Urothelium cell line (cell line): ENCODE data around the gene RAB31.

Experiments used
- DNase-seq: peaks from one replicate; pipeline ENCODE4 v3.0.0; 2011; ENCODE audit warnings: low spot score, mixed read lengths
- FAIRE-seq: peaks from 2 replicates; lab custom pipeline; 2011; peaks lifted over from hg19 to GRCh38; lab: Jason Lieb, UNC

Gene RAB31

DNA sequence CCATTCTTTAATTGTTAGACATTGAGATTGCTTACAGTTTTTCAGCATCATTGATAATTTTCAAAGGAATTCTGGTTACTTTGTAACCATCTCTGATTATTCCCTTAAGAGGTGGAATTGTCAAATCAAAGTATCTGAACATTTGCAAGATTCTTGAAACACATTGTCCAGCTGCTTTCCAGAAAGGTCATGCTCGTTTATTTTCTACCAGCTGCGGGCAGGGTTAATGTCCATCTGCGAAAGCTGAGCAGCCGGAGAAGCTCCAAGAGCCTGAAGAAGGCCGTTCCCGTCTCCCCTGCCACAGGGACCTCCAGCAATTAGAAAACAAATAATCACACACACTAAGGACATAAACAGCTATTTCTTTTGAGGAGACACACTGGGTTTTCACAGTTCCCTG lies 101.6 kb downstream of the RAB31 start:
- DNase-seq, result no peak
- FAIRE-seq, result no peak

DNA sequence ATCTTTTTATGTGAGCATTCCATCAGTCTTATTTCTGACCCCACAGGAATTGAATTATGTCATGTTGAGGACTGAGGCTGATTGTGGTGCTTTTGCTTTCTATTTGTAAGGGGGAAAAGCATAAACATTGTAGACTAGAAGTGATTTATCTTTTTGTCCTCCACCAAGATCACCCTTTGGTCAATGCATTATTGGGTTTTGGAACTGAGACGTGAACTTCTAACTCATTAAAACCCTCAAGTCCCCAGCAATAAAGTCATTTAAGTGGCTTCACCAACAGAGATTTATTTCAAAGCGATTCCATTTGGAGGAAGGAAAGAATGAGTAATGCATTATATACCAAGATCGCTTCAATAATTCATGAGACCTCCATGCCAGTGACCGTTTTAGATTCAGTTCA lies 102.2 kb downstream of the RAB31 start:
- DNase-seq (no peak), FAIRE-seq (no peak)

DNA sequence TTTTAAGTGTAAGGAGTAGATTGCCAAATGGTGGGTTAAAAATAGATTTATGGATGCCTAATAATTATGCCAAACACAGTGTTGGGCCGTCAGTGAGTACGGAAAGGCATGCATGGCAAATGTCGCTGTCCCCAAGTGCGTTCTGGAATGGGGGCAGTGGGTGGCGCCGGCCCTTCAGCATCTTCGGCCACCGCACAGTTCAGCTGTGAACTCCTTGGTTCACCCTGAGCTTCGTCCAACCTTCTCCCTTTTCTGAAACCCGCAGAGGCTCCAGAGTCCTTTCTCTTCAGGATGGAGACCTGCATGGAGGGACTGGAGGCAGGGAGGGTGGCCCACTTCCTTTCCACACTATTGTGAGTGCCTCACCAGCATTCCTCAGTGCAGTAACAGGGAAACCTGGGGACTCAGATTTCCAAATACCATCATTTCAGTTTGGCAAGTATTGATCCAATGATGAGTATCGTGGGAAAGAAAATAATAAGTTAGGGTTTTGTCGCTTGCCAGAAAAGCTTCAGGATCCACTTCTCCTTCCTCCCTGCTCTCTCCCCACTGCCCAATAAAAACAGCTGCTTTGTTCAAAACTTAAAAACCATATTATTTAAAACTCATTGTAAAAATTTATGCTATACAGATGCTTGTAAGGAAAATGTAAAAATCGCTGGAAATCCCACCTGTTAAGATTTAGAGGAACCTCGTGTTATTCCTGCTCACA lies 103.0 kb downstream of the RAB31 start:
- FAIRE-seq, result no peak
- no peak for DNase-seq

DNA sequence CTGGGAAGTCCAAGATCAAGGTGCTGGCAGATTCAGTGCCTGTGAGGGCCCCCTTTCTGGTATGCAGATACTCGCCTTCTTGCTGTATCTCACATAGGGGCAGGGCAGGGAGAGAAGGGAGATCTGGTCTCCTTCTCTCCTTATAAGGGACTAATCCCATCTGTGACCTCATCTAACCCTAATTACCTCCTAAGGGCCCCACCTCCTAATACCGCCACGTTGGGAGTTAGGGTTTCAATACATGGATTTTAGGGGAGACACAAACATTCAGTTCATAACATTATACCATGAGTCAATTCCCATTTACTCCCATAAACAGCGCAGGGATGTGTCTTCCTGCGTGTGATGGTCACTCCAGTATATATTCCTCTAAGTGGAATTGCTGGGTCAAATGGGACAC lies 103.9 kb downstream of the RAB31 start:
- FAIRE-seq (no peak), DNase-seq (no peak)

DNA sequence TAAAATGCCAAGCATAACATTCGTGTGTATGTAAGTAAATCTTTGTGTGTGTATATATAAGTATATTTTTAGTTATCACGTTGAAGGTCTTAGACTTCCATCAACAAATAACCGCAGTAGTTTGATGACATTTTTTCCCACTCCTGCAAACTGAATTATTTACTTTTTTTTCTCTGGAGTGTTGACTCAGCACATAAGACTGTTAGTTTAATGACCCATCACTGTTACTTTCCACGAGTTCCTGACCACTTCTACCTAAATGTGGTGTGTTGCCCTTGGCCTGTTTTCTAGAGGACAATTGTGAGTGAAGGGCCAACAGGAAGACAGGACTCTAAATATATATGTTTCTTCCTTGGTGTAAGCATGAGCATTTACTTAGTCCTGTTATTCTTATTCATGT lies 106.3 kb downstream of the RAB31 start:
- peak; percentile 73 for DNase-seq
- FAIRE-seq, result no peak

DNA sequence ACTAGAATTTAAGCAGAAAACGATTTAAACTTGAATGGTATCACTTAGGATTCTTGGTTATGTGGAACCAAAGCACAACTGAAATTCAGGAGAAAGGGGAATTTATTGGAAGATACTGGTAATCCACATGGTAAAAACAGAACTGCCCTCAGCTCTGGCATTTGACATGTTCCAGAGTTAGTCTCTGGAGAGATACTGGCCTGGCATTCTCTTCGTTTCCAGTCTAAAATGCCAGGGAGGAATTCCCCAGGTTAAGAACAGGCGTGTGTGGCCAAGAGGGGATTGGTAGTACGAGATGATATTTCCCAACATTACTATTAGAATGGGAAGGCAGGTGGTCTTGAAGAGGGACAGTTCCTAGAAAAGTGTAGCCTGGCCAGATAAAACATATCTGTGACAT lies 109.2 kb downstream of the RAB31 start:
- no peak for DNase-seq
- FAIRE-seq, result peak; percentile 37

DNA sequence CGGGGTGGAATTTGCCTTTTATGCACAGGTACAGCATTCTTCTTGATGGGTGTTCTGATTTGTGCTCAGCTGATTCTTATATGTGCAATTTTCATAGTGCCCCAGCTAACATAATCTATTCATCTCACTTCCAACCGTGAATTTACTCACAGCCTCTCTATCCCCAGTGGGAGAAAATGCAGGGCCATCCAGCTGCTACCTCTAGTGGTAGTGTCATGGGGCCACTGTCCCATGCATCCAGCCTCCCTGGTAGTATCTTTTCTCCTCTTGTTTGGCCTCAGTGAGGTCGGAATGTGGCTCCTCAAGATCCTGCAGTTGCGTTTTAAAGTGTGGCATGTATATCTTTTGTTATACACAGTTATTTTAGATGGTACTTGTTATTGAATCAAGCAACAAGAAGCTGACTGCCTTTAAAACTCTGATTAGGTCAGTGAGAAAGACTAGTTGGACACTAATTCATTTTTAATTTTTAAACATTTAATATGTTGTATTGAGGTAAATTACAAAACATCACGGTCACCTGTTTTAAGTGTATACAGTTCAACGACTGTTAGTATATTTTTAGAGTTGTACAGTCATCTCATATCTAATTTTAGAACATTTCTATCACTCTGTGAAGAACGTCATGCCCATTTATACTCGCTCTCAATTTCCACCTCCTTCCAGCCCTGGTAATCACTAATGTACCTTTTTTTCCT lies 109.8 kb downstream of the RAB31 start:
- peak; percentile 23 for FAIRE-seq
- no peak for DNase-seq

DNA sequence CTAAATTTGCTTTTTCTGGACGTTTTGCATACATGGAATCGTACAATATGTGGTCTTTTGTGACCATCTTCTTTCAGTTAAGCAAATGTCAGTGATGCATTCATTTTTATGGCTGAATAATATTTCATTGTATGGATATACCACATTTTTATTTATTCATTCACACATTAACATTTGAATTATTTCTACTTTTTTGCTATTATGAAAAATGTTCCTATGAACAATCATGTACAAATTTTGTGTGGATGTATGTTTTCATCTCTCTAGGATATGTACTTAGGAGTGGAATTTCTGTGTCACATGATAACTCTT lies 110.3 kb downstream of the RAB31 start:
- DNase-seq, result no peak
- no peak for FAIRE-seq

DNA sequence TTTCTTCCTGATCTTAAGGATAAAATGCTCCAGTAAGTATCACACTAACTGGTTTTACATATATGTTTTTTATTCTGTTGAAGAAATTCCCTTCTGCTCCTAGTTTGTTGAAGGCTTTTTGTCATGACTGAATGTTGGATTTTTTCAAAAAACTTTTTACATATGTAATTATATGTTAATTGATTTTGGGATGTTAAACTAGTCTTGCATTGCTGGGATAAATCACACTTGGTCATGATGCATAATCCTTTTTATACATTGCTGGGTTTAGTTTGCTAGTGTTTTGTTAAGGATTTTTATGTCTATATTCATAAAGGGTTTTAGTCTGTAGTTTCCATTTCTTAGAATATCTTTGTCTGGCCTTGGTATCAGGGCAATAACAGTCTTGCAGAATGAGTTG lies 112.0 kb downstream of the RAB31 start:
- no peak for DNase-seq
- no peak for FAIRE-seq

DNA sequence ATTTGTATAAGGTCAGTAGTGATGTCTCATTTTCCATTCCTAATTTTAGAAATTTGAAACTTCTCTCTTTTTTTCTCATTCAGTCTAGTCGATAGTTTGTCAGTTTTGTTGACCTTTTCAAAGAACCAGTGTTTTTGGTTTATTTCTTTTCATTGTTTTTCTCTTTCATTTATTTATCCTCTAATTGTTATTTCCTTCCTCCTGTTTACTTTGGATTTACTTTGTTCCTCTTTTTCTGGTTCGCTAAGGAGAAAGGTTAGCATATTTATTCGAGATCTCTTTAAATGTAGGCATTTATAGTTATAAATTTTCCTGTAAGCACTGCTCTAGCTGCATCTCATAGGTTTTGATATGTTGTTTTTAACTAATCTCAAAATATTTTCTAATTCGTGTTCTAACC lies 112.6 kb downstream of the RAB31 start:
- no peak for FAIRE-seq
- DNase-seq, result no peak

DNA sequence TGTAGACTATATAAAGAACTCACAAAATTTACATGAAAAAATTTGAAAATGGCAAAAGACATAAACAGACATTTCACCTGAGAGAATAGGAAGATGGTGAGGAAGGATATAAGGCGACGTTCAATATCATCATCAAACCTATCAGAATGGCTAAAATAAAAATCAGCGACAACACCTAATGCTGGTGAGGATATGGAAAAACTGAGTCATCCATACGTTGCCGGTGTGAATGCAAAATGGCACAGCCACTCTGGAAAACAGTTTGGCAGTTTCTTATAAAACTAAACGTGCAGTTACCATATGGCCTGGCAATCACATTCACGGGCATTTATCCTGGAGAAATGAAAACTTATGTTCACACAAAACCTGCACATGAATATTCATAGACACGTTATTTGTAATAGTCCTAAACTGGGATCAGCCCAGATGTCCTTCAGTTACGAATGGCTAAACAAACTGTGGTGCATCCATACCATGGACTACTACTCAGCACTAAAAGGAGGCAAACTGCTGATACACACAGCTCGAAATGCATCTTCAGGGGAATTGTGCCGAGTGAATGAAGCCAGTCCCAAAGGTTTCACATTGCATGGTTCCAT lies 114.6 kb downstream of the RAB31 start:
- DNase-seq (no peak), FAIRE-seq (peak; percentile 79)

DNA sequence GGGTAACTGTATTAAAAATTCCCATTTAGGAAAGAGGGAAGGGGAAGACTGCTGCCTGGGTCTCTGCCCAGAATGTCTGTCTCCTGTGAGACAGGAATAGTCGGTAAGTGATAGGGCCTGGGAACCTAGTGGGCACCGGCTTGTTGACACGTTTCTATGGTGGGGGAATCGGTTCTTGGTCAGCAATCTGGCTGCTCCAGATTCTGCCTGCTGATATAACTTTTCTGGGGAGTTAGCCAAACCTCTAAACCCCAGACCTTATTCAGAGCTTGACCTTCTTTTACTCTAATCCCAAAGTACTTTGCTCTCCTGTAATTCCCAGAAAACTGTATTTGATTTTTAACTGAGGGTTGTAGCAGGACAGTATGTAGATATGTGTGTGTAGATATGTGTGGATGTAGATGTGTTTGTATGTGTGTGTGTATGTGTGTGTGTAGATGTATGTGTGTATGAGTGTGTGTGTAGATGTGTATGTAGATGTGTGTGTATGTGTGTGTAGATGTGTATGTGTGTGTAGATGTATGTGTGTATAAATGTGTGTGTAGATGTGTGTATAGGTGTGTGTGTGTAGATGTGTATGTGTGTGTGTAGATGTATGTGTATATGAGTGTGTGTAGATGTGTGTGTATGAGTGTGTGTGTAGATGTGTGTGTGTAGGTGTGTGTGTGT lies 115.8 kb downstream of the RAB31 start:
- DNase-seq (no peak), FAIRE-seq (peak; percentile 99)

DNA sequence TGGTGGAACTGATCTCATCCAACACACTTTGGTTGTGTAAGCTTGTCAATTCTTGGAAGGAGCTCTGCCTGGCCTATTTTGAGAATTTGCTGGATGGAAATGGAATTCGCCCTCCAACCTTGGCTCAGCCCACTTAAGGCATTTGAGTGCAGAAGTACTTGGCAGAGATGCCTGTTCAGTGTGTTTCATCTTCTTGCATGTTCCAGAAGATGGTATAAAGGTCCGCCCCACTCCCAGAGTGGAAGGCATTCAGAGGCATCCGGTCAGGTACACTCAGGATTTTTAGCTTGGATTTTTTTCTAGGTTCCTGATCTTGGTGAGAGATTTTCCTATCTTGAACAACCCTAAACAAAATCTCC lies 116.4 kb downstream of the RAB31 start:
- DNase-seq (no peak), FAIRE-seq (no peak)

DNA sequence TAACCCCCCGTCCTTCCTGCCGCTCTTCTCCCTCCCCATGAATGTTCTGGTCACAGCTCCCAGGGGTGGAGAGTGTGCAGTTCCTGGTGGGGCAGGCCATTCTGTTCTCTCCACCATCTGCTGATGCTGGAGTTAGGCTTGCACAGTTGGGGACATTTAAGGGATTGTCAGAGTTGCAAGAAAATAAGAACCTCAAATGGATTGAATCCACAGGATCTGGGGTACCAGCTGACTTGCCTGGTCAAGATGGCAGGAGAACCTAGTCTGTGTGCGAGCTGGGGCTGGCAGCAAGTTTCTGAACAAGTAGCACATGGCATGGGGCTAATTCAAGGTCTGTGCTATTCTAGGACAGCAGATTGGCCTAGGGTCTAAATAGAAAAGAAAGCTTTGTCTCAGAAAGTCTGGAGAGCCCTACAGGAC lies 116.9 kb downstream of the RAB31 start:
- FAIRE-seq, result no peak
- no peak for DNase-seq

DNA sequence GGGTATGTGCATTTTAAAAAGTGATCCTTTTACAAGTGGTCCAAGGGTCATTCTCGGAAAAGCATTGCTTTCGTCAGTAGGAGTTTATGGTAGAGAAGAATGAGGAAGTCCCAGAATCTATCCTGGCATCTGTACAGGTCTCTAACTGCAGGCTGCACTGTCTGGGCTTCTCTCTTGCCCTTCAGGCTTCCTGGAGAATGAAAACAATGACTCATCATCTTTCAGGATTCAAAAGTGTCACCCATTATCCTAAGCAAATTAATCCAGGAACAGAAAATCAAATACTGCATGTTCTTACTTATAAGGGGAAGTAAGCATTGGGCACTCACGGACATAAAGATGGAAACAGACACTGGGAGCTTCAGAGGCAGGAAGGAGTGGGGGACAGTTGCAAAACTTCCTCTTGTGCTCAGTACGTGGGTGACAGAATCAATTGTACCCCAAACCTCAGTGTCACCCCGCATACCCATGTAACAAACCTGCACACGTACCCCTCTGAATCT lies 117.5 kb downstream of the RAB31 start:
- FAIRE-seq (no peak), DNase-seq (peak; percentile 77)

DNA sequence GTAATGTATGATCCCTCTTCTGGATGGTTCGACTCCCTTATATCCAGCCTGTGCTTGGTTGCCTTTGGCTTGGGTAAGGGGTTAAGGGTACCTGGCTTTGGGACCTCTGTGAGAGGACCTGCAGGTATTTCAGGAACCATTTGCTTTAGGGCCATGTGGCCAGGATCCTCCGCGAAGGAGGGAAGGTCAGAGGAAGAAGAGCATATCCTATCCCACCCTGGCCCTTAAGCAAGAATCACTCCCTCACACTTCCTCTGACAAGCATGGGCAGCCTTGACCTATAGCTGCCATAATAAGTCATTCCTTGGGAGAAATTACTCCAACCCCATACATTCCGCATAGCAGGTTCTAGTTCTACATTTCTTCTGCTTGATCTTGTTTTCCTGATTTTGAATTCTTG lies 118.6 kb downstream of the RAB31 start:
- no peak for FAIRE-seq

DNA sequence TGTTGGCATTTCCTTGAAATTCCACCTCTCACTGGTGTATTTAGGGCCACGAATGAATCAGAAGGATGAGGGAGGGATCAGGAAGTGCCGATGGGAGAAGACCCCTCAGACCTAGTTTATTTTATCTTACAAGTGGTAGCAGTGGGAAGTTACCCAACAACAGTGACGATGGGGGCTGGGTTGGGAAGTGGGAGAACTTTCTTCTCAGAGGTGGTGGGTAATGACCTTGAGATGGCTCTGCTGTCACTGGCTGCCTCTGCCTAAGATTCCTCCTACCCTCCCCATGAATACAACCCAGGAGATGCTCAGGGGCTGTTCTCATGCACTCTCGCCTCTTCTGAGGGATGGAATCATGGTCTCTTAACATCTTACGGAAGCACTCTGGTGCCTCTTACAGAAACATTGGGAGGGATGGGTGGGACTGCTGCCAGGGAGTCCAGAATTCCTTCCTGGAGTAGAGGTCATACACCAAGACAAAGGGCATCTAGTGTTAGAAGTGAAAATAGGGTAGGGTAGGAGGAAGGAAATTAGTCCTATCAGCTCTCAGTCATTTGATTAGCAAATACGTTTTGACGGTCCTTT lies 119.2 kb downstream of the RAB31 start:
- no peak for DNase-seq
- no peak for FAIRE-seq

More for the DNA sequence above, 118.6 kb downstream of the RAB31 start:
- no peak for DNase-seq

DNA sequence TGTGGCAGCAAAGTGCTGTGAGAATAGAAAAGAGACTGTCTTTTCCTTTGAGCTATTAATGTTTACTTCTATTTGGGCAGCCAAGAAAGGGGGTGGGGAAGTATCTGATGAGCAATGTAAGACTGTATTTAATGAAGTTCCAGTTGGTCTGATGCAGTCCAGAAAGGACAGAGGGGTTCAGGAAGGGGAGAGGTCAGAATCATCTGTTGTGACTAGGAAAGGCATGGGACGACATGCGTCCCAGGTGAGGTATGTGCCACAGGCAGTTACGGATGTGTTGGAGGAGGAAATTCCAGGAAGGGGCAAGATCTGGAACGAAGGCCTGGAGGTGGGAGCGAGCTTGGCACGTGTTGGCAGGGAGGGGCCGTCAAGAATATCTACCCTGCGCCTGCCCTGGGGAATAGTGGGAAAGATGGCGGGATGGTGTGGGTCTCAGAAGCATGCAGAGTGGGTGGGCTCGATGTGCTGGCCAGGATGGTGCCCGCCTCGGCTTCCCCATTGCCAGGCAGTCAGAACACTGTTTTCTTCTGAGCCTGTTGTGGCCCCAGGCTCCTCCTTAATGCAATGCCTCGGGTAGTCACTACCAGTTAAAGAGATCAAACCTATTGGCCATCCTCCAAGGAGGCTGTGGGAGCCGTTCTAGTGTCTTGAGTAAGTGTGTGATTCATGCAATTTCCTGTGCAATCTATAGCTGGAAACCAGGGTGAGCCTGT lies 119.8 kb downstream of the RAB31 start:
- DNase-seq, result peak; percentile 94
- no peak for FAIRE-seq

DNA sequence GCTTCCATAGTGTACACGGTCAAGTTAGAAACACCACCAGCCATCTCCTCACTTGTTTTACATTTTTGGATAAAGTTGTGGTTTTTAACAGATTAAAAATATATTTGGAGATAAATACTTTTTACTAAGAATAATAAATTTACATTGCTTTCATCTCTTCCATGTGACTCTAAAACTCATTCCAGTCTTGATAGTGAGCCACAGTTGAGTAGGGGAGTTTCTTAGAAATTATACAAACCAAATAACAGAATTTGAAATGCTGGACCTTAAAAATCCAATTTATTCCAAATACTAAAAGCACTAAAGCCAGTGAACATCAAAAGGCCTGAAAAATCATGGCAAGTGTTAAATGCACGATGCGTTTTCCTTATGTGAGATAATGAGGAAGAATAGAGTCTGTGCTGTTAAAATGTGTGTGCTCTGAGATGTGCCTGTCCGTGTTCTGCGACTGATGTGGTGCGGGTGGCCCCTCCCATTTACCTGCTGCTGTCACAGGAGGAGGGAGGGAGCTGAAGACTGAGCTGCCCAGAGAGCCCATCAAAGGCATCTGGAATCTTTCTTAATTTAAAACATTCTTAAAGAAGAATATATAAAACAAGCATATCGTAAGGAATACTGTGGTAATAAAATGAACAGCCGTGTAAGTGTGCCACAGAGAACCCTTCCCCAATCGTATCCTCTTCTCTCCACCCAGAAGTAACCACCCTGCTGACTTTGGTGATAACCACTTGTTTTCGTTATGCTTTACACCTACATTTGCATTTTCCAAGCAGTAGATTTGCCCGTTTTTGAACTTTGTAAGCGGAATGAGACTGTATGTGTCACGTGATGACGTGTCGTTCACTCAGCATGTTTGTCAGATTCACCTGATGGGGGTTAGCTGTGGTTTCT lies 120.7 kb downstream of the RAB31 start:
- FAIRE-seq (peak; percentile 30), DNase-seq (no peak)

DNA sequence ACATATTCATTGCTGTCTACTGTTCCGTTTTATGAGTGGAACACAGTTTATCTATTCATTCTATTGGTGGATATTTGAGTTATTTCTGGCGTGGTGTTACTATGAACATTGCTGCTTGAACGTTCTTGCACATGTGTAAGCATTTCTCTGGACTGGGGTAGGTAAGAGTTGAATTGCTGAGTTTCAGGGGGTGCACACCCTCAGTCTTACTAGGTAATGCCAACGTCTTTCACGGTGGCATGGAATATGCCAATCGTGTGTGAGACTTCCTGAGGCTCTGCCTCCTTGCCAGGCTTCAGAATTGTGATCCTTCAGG lies 121.3 kb downstream of the RAB31 start:
- DNase-seq, result no peak
- FAIRE-seq, result no peak
